DMS114 treated with DMSO at 0.1 percent for 48 hours (cell line): Measurements from ENCODE around the gene KCTD12.

Source experiments
- DNase-seq: peaks from one replicate; lab custom pipeline; 2025; ENCODE audit not compliant: unreplicated experiment; lab: John Stamatoyannopoulos, UW

The KCTD12 gene

GRCh38 chr13:76860706-76861105, 25.5 kb downstream of the KCTD12 start:
- DNase-seq = no peak

- DNase-seq = no peak
Measured at GRCh38 chr13:76854894-76855293, 31.3 kb downstream of the KCTD12 start.

- no peak for DNase-seq
Measured at GRCh38 chr13:76853921-76854608, 32.1 kb downstream of the KCTD12 start.

GRCh38 chr13:76853481-76853880, 32.7 kb downstream of the KCTD12 start:
- no peak for DNase-seq

- DNase-seq = no peak
Measured at GRCh38 chr13:76852986-76853385, 33.2 kb downstream of the KCTD12 start.

- DNase-seq = no peak
Measured at GRCh38 chr13:76851961-76852360, 34.2 kb downstream of the KCTD12 start.

GRCh38 chr13:76849493-76849892, 36.7 kb downstream of the KCTD12 start:
- no peak for DNase-seq

- no peak for DNase-seq
Measured at GRCh38 chr13:76848596-76848995, 37.6 kb downstream of the KCTD12 start.

GRCh38 chr13:76846363-76846762, 39.8 kb downstream of the KCTD12 start:
- no peak for DNase-seq

GRCh38 chr13:76845865-76846264, 40.3 kb downstream of the KCTD12 start:
- DNase-seq = no peak

- no peak for DNase-seq
Measured at GRCh38 chr13:76845367-76845766, 40.8 kb downstream of the KCTD12 start.

GRCh38 chr13:76837801-76838200, 48.4 kb downstream of the KCTD12 start:
- DNase-seq = no peak

- no peak for DNase-seq
Measured at GRCh38 chr13:76836311-76836710, 49.9 kb downstream of the KCTD12 start.

GRCh38 chr13:76833441-76833954, 52.7 kb downstream of the KCTD12 start:
- DNase-seq = no peak

- no peak for DNase-seq
Measured at GRCh38 chr13:76832258-76832988, 53.8 kb downstream of the KCTD12 start.

- no peak for DNase-seq
Measured at GRCh38 chr13:76830805-76831204, 55.4 kb downstream of the KCTD12 start.
